Psoas muscle (tissue), 8 donors: ENCODE measurements around the gene SMG9. TPM values are rescaled to one million over a fixed set of nuclear protein-coding genes. Genes with fewer than 3 reads are reported as not detected.

ENCODE experiments used
- ATAC-seq, 4 donors: fragments of 200-7000 bp; cut with Tn5 transposase; one replicate each; pipeline ENCODE4 v1.9.1; 2020; ENCODE audit warnings: moderate library complexity in 3 of 4, mild to moderate bottlenecking in 2 of 4
- DNase-seq, 2 donors: peaks; one replicate each; pipeline ENCODE4 v3.0.0-alpha.2; 2020
- H3K27ac ChIP-seq: fragments of 200-600 bp; one replicate; pipeline ENCODE4 v1.8.0; 2022
- H3K27me3 ChIP-seq, 3 donors: fragments of 200-600 bp in 1 of 3; one replicate each; pipeline versions ENCODE4 v1.6.1 to v1.8.0; 2013 to 2022; ENCODE audit warnings: low read length in 2 of 3, mild to moderate bottlenecking in 2 of 3, moderate library complexity in 1 of 3; ENCODE audit not compliant: insufficient read depth in 3 of 3
- H3K36me3 ChIP-seq, 2 donors: fragments of 200-600 bp in 1 of 2; one replicate each; pipeline versions ENCODE4 v1.6.1 to v1.8.0; 2013 to 2022; ENCODE audit warnings: low read depth in 1 of 2, mild to moderate bottlenecking in 1 of 2, moderate library complexity in 1 of 2; ENCODE audit not compliant: insufficient read depth in 1 of 2
- H3K4me1 ChIP-seq: fragments of 200-600 bp; one replicate; pipeline ENCODE4 v1.8.0; 2022
- H3K4me3 ChIP-seq: fragments of 200-600 bp; one replicate; pipeline ENCODE4 v1.8.0; 2022; ENCODE audit warnings: mild to moderate bottlenecking
- H3K9me3 ChIP-seq: fragments of 200-600 bp; one replicate; pipeline ENCODE4 v1.8.0; 2022
- WGBS, 3 donors: extraction: QIAGEN DNeasy Blood & Tissue Kit; methylation state at CpG; one replicate each; pipeline versions ENCODE4 v1.1.6 to v1.1.7; 2013; 5-methylcytosine and 5-hydroxymethylcytosine counted together
- intact Hi-C, 2 donors: fragments of 100-400 bp; cut with DNase I; formaldehyde crosslinking; loops; one replicate each; pipeline versions ENCODE4 v1.11.0 to v1.14.2; 2022
- polyA plus RNA-seq, 3 donors: library from polyadenylated mRNA; stranded (reverse); fragments of 200-250 nt; gene quantifications; one replicate each; pipeline ENCODE4 v1.2.3, GENCODE V29; 2013
- total RNA-seq, 4 donors: library from RNA; stranded (reverse); fragmentation: NEBNext Ultra II Directional in 2 of 4; extraction: Animal tissue kit (Norgen Biotek cat#: 25700) in 2 of 4; gene quantifications; one replicate each; pipeline versions ENCODE4 v1.2.1 to v1.2.4, GENCODE V29; 2021 to 2023
- TF ChIP-seq, protein P1 (sequence below): fragments of 200-600 bp; IDR thresholded peaks from one replicate; pipeline ENCODE4 v1.8.0; 2022; ENCODE audit warnings: antibody characterized with exemption
- donor health status: healthy with polysubstance abuse.
- donor health status: DM: no; HTN: no; CAD: no; lungs with moderate emphysema.
- donor health status: Bipolar disorder and iron deficiency.
- donor health status: healthy.
- donor health status: DM: yes; HTN: yes; CAD: no.
- donor health status: DM: no; HTN: no; CAD: no.
- donor health status: DM: no; HTN: no; CAD: no.
- donor health status: DM: yes; HTN: yes; CAD: no.

Gene SMG9
- total and polyA plus RNA-seq, 7 donors: 10.1 to 29.1 (median 13.8) TPM

DNA sequence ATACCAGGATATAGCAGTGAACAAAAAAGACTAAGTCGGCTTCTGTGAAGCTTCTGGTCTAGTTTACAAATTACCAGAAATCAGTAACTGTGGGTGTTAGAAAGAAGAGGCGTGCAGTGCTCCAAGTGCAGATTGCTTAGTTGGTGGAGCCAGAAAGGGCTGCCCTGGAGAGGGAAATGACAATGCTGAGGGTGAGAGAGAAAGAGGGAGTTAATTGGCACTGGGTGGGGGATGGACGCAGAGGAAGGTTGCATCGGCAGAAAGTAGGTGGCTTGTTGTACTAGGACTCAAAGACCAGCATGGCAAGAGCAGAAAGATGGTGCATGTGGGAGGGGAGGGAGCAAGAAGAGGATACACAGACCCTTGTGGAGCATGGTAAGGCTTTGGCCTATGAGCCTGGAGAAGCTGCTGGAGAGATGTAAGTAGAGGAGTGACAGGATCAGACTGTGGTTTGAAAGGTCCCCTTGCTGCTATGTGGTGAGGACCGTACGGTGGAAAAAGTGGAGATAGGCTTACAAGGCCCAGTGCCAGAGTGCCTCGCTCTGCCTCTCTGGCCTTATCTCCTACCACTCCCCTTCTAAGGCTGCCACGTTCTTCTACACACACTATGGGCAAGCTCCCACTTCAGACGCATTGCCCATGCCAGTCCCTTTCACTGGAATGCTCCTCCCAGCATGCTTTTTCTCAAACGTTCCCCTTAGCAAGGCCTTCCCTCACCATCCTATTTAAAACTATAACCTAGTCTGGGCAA, 13.5 kb downstream of the SMG9 start:
- intact Hi-C loops: no loop called here
- Histone ChIP-seq H3K36me3 (peaks cover 17 to 99% of the 10 kb centered on the region in 2 donors), H3K9me3 (no peaks in the 10 kb centered on the region), H3K27me3 (no peaks in the 10 kb centered on the region), H3K4me3 (no peak overlapping the region), H3K4me1 (no peaks in the 10 kb centered on the region), H3K27ac (no peak overlapping the region)
- DNase-seq (no peak), ATAC-seq (no peak)
- TF ChIP-seq, protein P1, sequence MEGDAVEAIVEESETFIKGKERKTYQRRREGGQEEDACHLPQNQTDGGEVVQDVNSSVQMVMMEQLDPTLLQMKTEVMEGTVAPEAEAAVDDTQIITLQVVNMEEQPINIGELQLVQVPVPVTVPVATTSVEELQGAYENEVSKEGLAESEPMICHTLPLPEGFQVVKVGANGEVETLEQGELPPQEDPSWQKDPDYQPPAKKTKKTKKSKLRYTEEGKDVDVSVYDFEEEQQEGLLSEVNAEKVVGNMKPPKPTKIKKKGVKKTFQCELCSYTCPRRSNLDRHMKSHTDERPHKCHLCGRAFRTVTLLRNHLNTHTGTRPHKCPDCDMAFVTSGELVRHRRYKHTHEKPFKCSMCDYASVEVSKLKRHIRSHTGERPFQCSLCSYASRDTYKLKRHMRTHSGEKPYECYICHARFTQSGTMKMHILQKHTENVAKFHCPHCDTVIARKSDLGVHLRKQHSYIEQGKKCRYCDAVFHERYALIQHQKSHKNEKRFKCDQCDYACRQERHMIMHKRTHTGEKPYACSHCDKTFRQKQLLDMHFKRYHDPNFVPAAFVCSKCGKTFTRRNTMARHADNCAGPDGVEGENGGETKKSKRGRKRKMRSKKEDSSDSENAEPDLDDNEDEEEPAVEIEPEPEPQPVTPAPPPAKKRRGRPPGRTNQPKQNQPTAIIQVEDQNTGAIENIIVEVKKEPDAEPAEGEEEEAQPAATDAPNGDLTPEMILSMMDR: no peak
- 87 to 89% (median 87%) methylated on average over 10 of the region's 10 CpGs for WGBS, 3 donors

DNA sequence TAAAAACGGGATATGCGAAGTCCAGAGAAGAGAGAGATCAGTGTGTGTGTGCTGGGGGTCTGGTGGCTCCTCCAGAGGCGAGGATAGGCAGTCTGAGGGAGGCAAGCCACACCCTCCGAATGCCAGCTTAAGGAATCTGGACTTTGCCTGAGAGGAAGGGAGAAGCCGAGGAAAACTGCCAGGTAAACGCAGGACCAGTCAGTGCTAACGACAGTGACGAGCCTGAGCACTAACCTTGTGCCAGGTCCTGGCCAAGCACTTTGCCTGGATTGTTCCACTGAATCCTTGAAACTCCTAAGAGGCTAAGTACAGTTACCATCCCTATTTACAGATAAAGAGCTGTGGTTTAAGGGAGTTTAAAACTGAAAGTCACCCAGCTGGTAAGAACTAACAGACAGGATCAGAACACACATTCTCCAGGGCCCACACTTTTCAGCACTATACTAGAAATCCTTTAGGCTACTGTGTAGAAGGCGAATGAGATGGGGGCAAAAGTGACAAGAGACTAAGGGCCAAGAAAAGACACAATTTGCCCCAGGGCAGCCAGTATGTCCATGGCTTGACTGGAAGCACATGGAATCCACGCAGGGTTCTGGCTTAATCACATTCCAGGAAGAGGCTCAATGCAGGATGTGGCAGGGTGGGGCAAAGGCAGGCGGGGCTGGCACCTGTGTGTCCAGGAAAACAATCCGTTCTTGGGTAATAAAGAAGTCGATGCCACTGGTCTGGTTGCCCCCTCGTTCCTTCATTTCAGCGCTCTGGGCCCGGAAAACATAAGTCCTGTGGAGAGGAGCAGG, 15.1 kb downstream of the SMG9 start:
- Histone ChIP-seq H3K27ac (no peak overlapping the region), H3K36me3 (peaks cover 19 to 100% of the 10 kb centered on the region in 2 donors), H3K9me3 (no peaks in the 10 kb centered on the region), H3K4me3 (no peak overlapping the region), H3K27me3 (no peaks in the 10 kb centered on the region), H3K4me1 (no peaks in the 10 kb centered on the region)
- intact Hi-C loops: no loop called here
- TF ChIP-seq, protein P1: no peak
- WGBS, 3 donors: 78 to 85% (median 84%) methylated on average over 16 of the region's 16 CpGs
- ATAC-seq: no peak
- no peak for DNase-seq

DNA sequence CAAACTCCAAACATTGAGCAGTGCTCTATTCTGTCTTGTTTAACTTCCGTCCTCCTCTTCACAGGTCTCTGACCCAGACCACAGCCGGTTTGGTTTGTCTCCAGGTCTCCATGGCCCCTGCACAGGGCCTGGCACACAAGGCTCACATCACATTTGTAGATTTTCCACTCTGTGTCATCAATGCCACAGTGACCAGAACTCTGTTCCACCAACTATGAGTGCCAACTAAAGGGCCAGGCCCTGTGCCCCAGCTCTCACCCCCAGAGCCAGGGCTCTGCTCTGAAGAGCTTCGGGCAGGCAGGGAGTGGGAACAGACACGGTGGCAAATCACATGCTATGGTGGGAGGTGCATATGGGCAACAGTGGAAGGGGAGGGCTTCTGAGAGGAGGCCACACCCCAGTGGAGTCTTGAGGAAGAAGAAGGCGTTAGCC, 16.0 kb downstream of the SMG9 start:
- no peak for DNase-seq
- Histone ChIP-seq H3K4me1 (no peaks in the 10 kb centered on the region), H3K27me3 (no peaks in the 10 kb centered on the region), H3K4me3 (no peak overlapping the region), H3K36me3 (peaks cover 19 to 100% of the 10 kb centered on the region in 2 donors), H3K9me3 (no peaks in the 10 kb centered on the region), H3K27ac (no peak overlapping the region)
- no peak for ATAC-seq
- TF ChIP-seq, protein P1: no peak
- intact Hi-C loops: no loop called here
- WGBS, 3 donors: 46 to 61% (median 51%) methylated on average over 5 of the region's 5 CpGs

DNA sequence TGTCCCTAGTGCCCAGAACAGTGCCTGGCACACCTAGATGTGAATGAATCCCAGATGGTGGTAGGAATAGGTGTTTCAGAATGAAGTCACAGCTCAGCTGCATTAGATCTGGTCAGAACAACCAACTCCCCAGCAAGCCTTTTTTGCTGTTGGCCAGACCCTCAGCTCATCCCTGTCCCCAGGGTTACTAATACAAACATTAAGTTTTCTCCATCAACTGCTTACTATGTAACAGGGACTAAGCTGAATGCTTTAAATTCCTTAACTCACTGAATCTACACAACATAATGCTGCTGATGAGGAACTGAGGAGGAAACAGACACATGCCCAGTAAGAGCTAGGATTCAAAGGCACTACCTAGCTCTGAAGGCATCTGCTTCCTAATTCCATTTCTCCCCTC, 18.8 kb downstream of the SMG9 start:
- TF ChIP-seq, protein P1: no peak
- intact Hi-C loops: no loop called here
- no peak for DNase-seq
- no peak overlapping the region for H3K27ac ChIP-seq
- no peak for ATAC-seq
- H3K9me3 ChIP-seq: no peaks in the 10 kb centered on the region
- H3K4me1 ChIP-seq: no peaks in the 10 kb centered on the region
- H3K27me3 ChIP-seq: no peaks in the 10 kb centered on the region
- peaks cover 19 to 100% of the 10 kb centered on the region in 2 donors for H3K36me3 ChIP-seq
- H3K4me3 ChIP-seq: no peak overlapping the region
